T-helper 2 cell treated with Interferon-gamma antibody and Interleukin-4, amounts not matched to agents 5 μg/mL and 100 μg/mL, for 36 hours (primary cell): ENCODE data around the gene ASMT.
A peak's percentile ranks its signal among the peaks of the same experiment; 100 is the strongest.
"Not testable (repeated sequence)": the region's sequence is repeated elsewhere in the genome, so short reads cannot be mapped to it uniquely, and the experiment has no call there.

ENCODE experiments used
- DNase-seq: peaks from one replicate; pipeline ENCODE4 v3.0.0; 2021; ENCODE audit warnings: low spot score
- H3K27ac Mint-ChIP-seq: one replicate; pipeline ENCODE4 v1.8.0; 2021; ENCODE audit warnings: mild to moderate bottlenecking, mixed read lengths
- H3K27me3 Mint-ChIP-seq: one replicate; pipeline ENCODE4 v1.8.0; 2021; ENCODE audit warnings: low read depth, mixed read lengths
- H3K36me3 Mint-ChIP-seq: one replicate; pipeline ENCODE4 v1.8.0; 2021; ENCODE audit warnings: low read depth, mixed read lengths
- H3K4me1 Mint-ChIP-seq: one replicate; pipeline ENCODE4 v1.8.0; 2021; ENCODE audit warnings: low read depth, mixed read lengths
- H3K4me3 Mint-ChIP-seq: one replicate; pipeline ENCODE4 v1.8.0; 2022; ENCODE audit warnings: mild to moderate bottlenecking, moderate library complexity, mixed read lengths
- H3K9me3 Mint-ChIP-seq: one replicate; pipeline ENCODE4 v1.8.0; 2021; ENCODE audit warnings: mixed read lengths

Gene ASMT

GRCh38 chrX:1614927-1615326 is at the start of gene ASMT:
TSS of gene ASMT (plus strand) at chrX:1615059. CDS start at chrX:1615200, 141 bp downstream.
- H3K9me3 Mint-ChIP-seq: no peaks in the 10 kb centered on the region
- no peaks in the 10 kb centered on the region for H3K27me3 Mint-ChIP-seq
- H3K36me3 Mint-ChIP-seq: no peaks in the 10 kb centered on the region
- DNase-seq: no peak
- H3K4me1 Mint-ChIP-seq: no peaks in the 10 kb centered on the region
- H3K4me3 Mint-ChIP-seq: no peak within 1 kb of the TSS
- no peak within 1 kb of the TSS for H3K27ac Mint-ChIP-seq

GRCh38 chrX:1574181-1574580 is 40.7 kb upstream of the ASMT start:
- not testable (repeated sequence) for H3K36me3 Mint-ChIP-seq, H3K4me3 Mint-ChIP-seq, H3K27ac Mint-ChIP-seq, H3K27me3 Mint-ChIP-seq, H3K9me3 Mint-ChIP-seq
- peaks cover 11% of the 10 kb centered on the region for H3K4me1 Mint-ChIP-seq
- peak; percentile 2 for DNase-seq

GRCh38 chrX:1576201-1576992 is 38.5 kb upstream of the ASMT start:
- Mint-ChIP-seq H3K4me3 (no peak overlapping the region), H3K9me3 (no peaks in the 10 kb centered on the region), H3K27ac (no peak overlapping the region), H3K4me1 (peaks cover 9% of the 10 kb centered on the region), H3K27me3 (no peaks in the 10 kb centered on the region), H3K36me3 (peaks cover 2% of the 10 kb centered on the region)
- peak; percentile 7 for DNase-seq

- H3K36me3 Mint-ChIP-seq: no peaks in the 10 kb centered on the region
- no peak overlapping the region for H3K4me3 Mint-ChIP-seq
- no peaks in the 10 kb centered on the region for H3K9me3 Mint-ChIP-seq
- no peak overlapping the region for H3K27ac Mint-ChIP-seq
- H3K4me1 Mint-ChIP-seq: peaks cover 19% of the 10 kb centered on the region
- H3K27me3 Mint-ChIP-seq: no peaks in the 10 kb centered on the region
- DNase-seq: peak; percentile 3
Measured at GRCh38 chrX:1577845-1578244, 37.0 kb upstream of the ASMT start.

- peak; percentile 3 for DNase-seq
- Mint-ChIP-seq H3K9me3 (no peaks in the 10 kb centered on the region), H3K4me3 (no peak overlapping the region), H3K4me1 (peaks cover 26% of the 10 kb centered on the region), H3K27ac (no peak overlapping the region), H3K36me3 (no peaks in the 10 kb centered on the region), H3K27me3 (no peaks in the 10 kb centered on the region)
Measured at GRCh38 chrX:1578511-1579173, 36.2 kb upstream of the ASMT start.

- Mint-ChIP-seq H3K4me3 (peak overlapping the region; percentile 39), H3K4me1 (peaks cover 26% of the 10 kb centered on the region), H3K27ac (no peak overlapping the region), H3K27me3 (no peaks in the 10 kb centered on the region), H3K36me3 (no peaks in the 10 kb centered on the region), H3K9me3 (no peaks in the 10 kb centered on the region)
- peak; percentile 57 for DNase-seq
Measured at GRCh38 chrX:1581132-1581531, 33.7 kb upstream of the ASMT start.

GRCh38 chrX:1582686-1583437 is 32.0 kb upstream of the ASMT start:
- peak; percentile 60 for DNase-seq
- no peaks in the 10 kb centered on the region for H3K9me3 Mint-ChIP-seq
- H3K4me3 Mint-ChIP-seq: peak overlapping the region; percentile 46
- H3K27me3 Mint-ChIP-seq: no peaks in the 10 kb centered on the region
- peaks cover 28% of the 10 kb centered on the region for H3K4me1 Mint-ChIP-seq
- H3K27ac Mint-ChIP-seq: peak overlapping the region; percentile 84
- H3K36me3 Mint-ChIP-seq: no peaks in the 10 kb centered on the region

- Mint-ChIP-seq H3K27ac (no peak overlapping the region), H3K4me3 (no peak overlapping the region), H3K36me3 (no peaks in the 10 kb centered on the region), H3K27me3 (no peaks in the 10 kb centered on the region), H3K9me3 (no peaks in the 10 kb centered on the region), H3K4me1 (peaks cover 29% of the 10 kb centered on the region)
- DNase-seq: peak; percentile 2
Measured at GRCh38 chrX:1584237-1585011, 30.4 kb upstream of the ASMT start.

- Mint-ChIP-seq H3K27me3 (no peaks in the 10 kb centered on the region), H3K36me3 (peaks cover 3% of the 10 kb centered on the region), H3K9me3 (no peaks in the 10 kb centered on the region), H3K4me1 (peaks cover 20% of the 10 kb centered on the region), H3K4me3 (no peak overlapping the region), H3K27ac (no peak overlapping the region)
- DNase-seq: peak; percentile 3
Measured at GRCh38 chrX:1587161-1587560, 27.7 kb upstream of the ASMT start.

- peaks cover 17% of the 10 kb centered on the region for H3K4me1 Mint-ChIP-seq
- peaks cover 22% of the 10 kb centered on the region for H3K36me3 Mint-ChIP-seq
- no peak overlapping the region for H3K4me3 Mint-ChIP-seq
- peak; percentile 3 for DNase-seq
- peak overlapping the region; percentile 80 for H3K27ac Mint-ChIP-seq
- no peaks in the 10 kb centered on the region for H3K9me3 Mint-ChIP-seq
- H3K27me3 Mint-ChIP-seq: no peaks in the 10 kb centered on the region
Measured at GRCh38 chrX:1589356-1590130, 25.3 kb upstream of the ASMT start.

GRCh38 chrX:1591102-1591862 is 23.6 kb upstream of the ASMT start, which contains the start of gene AKAP17A:
TSS of gene AKAP17A (plus strand) at chrX:1591604. CDS start at chrX:1593463, 1,859 bp downstream.
- DNase-seq: peak; percentile 99
- Mint-ChIP-seq H3K4me3 (peak within 1 kb of the TSS; percentile 95), H3K9me3 (no peaks in the 10 kb centered on the region), H3K36me3 (peaks cover 36% of the 10 kb centered on the region), H3K4me1 (peaks cover 17% of the 10 kb centered on the region), H3K27ac (peak within 1 kb of the TSS; percentile 91), H3K27me3 (no peaks in the 10 kb centered on the region)

- Mint-ChIP-seq H3K27me3 (no peaks in the 10 kb centered on the region), H3K36me3 (peaks cover 39% of the 10 kb centered on the region), H3K4me3 (peak overlapping the region; percentile 95), H3K27ac (peak overlapping the region; percentile 91), H3K9me3 (no peaks in the 10 kb centered on the region), H3K4me1 (peaks cover 15% of the 10 kb centered on the region)
- peak; percentile 12 for DNase-seq
Measured at GRCh38 chrX:1591863-1592469, 22.9 kb upstream of the ASMT start.
